Measurements from ENCODE around the gene UHRF1. TPM values are rescaled to one million over a fixed set of nuclear protein-coding genes. Genes with fewer than 3 reads are reported as not detected.
"Not testable (repeated sequence)": the region's sequence is repeated elsewhere in the genome, so short reads cannot be mapped to it uniquely, and the experiment has no call there.

Gene UHRF1
- 1.2 TPM for total RNA-seq

- ATAC-seq, result no peak
- intact Hi-C loops (cut with DNase I), result no loop called here
- no peak for DNase-seq (ENCODE audit: low spot score)
These were observed at the start of gene UHRF1 for GRCh38 chr19:4909156-4909896. Gene UHRF1 (plus strand): TSS chr19:4909501. CDS start chr19:4910886, 1,385 bp downstream.

- ATAC-seq (no peak), DNase-seq (ENCODE audit: low spot score) (no peak)
- intact Hi-C loops (cut with DNase I), result no loop called here
These were observed 49.6 kb upstream of the UHRF1 start for GRCh38 chr19:4859697-4860096.

- ATAC-seq, result no peak
- no peak for DNase-seq (ENCODE audit: low spot score)
- intact Hi-C loops (cut with DNase I), result no loop called here
These were observed 48.2 kb upstream of the UHRF1 start for GRCh38 chr19:4861147-4861546.

- DNase-seq (ENCODE audit: low spot score) (peak; percentile 83), ATAC-seq (peak; percentile 62)
- intact Hi-C loops (cut with DNase I), result no loop called here
These were observed 42.5 kb upstream of the UHRF1 start for GRCh38 chr19:4866595-4867424.

GRCh38 chr19:4867534-4868285 lies 41.6 kb upstream of the UHRF1 start, which contains the start of gene PLIN3:
Gene PLIN3 (minus strand): TSS chr19:4867667. CDS start chr19:4861394, 6,273 bp downstream.
- DNase-seq (ENCODE audit: low spot score) (peak; percentile 99), ATAC-seq (peak; percentile 98)

GRCh38 chr19:4868286-4868834 lies 40.9 kb upstream of the UHRF1 start:
- intact Hi-C loops (cut with DNase I), result no loop called here
- DNase-seq (ENCODE audit: low spot score), result no peak
- no peak for ATAC-seq

More at GRCh38 chr19:4867534-4868285, 41.6 kb upstream of the UHRF1 start, which contains the start of gene PLIN3:
- intact Hi-C loops (cut with DNase I), result no loop called here

GRCh38 chr19:4870025-4870700 lies 39.1 kb upstream of the UHRF1 start:
- ATAC-seq (no peak), DNase-seq (ENCODE audit: low spot score) (no peak)
- intact Hi-C loops (cut with DNase I), result loop anchor here (5.0 to 10.0 kb wide), 2 partner anchors 42 to 165 kb away; no protein-coding TSS in a partner anchor

GRCh38 chr19:4871711-4872110 lies 37.6 kb upstream of the UHRF1 start:
- DNase-seq (ENCODE audit: low spot score) (no peak), ATAC-seq (no peak)
- intact Hi-C loops (cut with DNase I), result loop anchor here (5.0 to 10.0 kb wide), 2 partner anchors 41 to 163 kb away; no protein-coding TSS in a partner anchor

GRCh38 chr19:4873930-4874329 lies 35.4 kb upstream of the UHRF1 start:
- ATAC-seq, result no peak
- no peak for DNase-seq (ENCODE audit: low spot score)
- intact Hi-C loops (cut with DNase I), result loop anchor here (5.0 to 10.0 kb wide), 2 partner anchors 38 to 161 kb away; no protein-coding TSS in a partner anchor

GRCh38 chr19:4877753-4878490 lies 31.4 kb upstream of the UHRF1 start:
- intact Hi-C loops (cut with DNase I), result loop anchor here (10.0 kb wide), 1 partner anchor 157 kb away; no protein-coding TSS in a partner anchor
- peak; percentile 86 for ATAC-seq
- no peak for DNase-seq (ENCODE audit: low spot score)

GRCh38 chr19:4878491-4878968 lies 30.8 kb upstream of the UHRF1 start:
- intact Hi-C loops (cut with DNase I), result loop anchor here (10.0 kb wide), 1 partner anchor 156 kb away; no protein-coding TSS in a partner anchor
- DNase-seq (ENCODE audit: low spot score) (no peak), ATAC-seq (peak; percentile 16)

- intact Hi-C loops (cut with DNase I), result loop anchor here (10.0 kb wide), 1 partner anchor 156 kb away; no protein-coding TSS in a partner anchor
- no peak for DNase-seq (ENCODE audit: low spot score)
- ATAC-seq, result no peak
These were observed 30.3 kb upstream of the UHRF1 start for GRCh38 chr19:4879041-4879440.

- DNase-seq (ENCODE audit: low spot score); intact Hi-C loops (cut with DNase I); ATAC-seq: not testable (repeated sequence)
These were observed 26.4 kb upstream of the UHRF1 start for GRCh38 chr19:4882874-4883273.

GRCh38 chr19:4884993-4885392 lies 24.3 kb upstream of the UHRF1 start:
- DNase-seq (ENCODE audit: low spot score); intact Hi-C loops (cut with DNase I); ATAC-seq: not testable (repeated sequence)

- DNase-seq (ENCODE audit: low spot score); intact Hi-C loops (cut with DNase I); ATAC-seq: not testable (repeated sequence)
These were observed 21.5 kb upstream of the UHRF1 start for GRCh38 chr19:4887803-4888202.

GRCh38 chr19:4889034-4889815 lies 20.1 kb upstream of the UHRF1 start:
- no peak for ATAC-seq
- intact Hi-C loops (cut with DNase I), result no loop called here
- DNase-seq (ENCODE audit: low spot score), result no peak
